Spleen (tissue), 11 donors: ENCODE measurements around the gene CHST4. TPM values are rescaled to one million over a fixed set of nuclear protein-coding genes. Genes with fewer than 3 reads are reported as not detected.

Source experiments
- DNase-seq: peaks from one replicate; pipeline ENCODE4 v3.0.0-alpha.2; 2020
- H3K27ac ChIP-seq, 8 donors: fragments of 200-600 bp; sonication (generic) in 7 of 8; 1 replicate in 4 of 8; 2 replicates in 4 of 8; pipeline versions ENCODE4 v1.5.0 to v1.8.0; 2016 to 2021; ENCODE audit warnings: inconsistent platforms in 4 of 8, mild to moderate bottlenecking in 4 of 8, moderate library complexity in 1 of 8
- H3K27me3 ChIP-seq, 7 donors: fragments of 200-600 bp; sonication (generic) in 6 of 7; replicated peaks in 1 of 7; 1 replicate in 4 of 7; 2 replicates in 3 of 7; pipeline versions ENCODE4 v1.5.0 to v1.8.0; 2016 to 2021; ENCODE audit warnings: inconsistent platforms in 3 of 7, mild to moderate bottlenecking in 1 of 7
- H3K36me3 ChIP-seq, 6 donors: fragments of 200-600 bp; sonication (generic) in 5 of 6; 1 replicate in 4 of 6; 2 replicates in 2 of 6; pipeline versions ENCODE4 v1.5.0 to v1.8.0; 2016 to 2021; ENCODE audit warnings: inconsistent platforms in 2 of 6
- H3K4me1 ChIP-seq, 6 donors: fragments of 200-600 bp; sonication (generic) in 5 of 6; 1 replicate in 3 of 6; 2 replicates in 3 of 6; pipeline versions ENCODE4 v1.5.0 to v1.8.0; 2016 to 2021; ENCODE audit warnings: inconsistent platforms in 3 of 6
- H3K4me3 ChIP-seq, 8 donors: fragments of 200-600 bp; sonication (generic) in 7 of 8; 1 replicate in 4 of 8; 2 replicates in 4 of 8; pipeline versions ENCODE4 v1.5.0 to v1.8.0; 2016 to 2021; ENCODE audit warnings: inconsistent platforms in 4 of 8, mild to moderate bottlenecking in 4 of 8, moderate library complexity in 2 of 8
- H3K9me3 ChIP-seq, 8 donors: fragments of 200-600 bp; sonication (generic) in 7 of 8; 1 replicate in 4 of 8; 2 replicates in 4 of 8; pipeline versions ENCODE4 v1.5.0 to v1.8.0; 2016 to 2021; ENCODE audit warnings: inconsistent platforms in 4 of 8
- CTCF ChIP-seq, 11 experiments: fragments of 200-600 bp in 7 of 11; fragments of 450-650 bp in 4 of 11; sonication (generic) in 4 of 11; IDR thresholded peaks in 8 of 11; conservative IDR thresholded peaks in 3 of 11; 1 replicate in 7 of 11; 2 replicates in 4 of 11; pipeline versions ENCODE4 v1.4.0 to v1.8.0; 2016 to 2021; ENCODE audit warnings: antibody characterized with exemption in 11 of 11, inconsistent platforms in 4 of 11, mild to moderate bottlenecking in 1 of 11
- POLR2A ChIP-seq, 3 donors: fragments of 450-650 bp; IDR thresholded peaks; one replicate each; pipeline ENCODE4 v1.5.1; 2017; ENCODE audit warnings: antibody characterized with exemption in 3 of 3, mild to moderate bottlenecking in 1 of 3
- POLR2AphosphoS5 ChIP-seq, 3 donors: sonication (generic); formaldehyde crosslinking; IDR thresholded peaks; one replicate each; pipeline ENCODE4 v1.5.1; 2017; ENCODE audit warnings: antibody characterized with exemption in 3 of 3
- WGBS, 5 donors: extraction: QIAGEN DNeasy Blood & Tissue Kit in 3 of 5; methylation state at CpG; one replicate each; pipeline versions ENCODE4 v1.1.5 to v1.1.7; 2013 to 2018; 5-methylcytosine and 5-hydroxymethylcytosine counted together
- intact Hi-C: fragments of 100-400 bp; cut with DNase I; formaldehyde crosslinking; loops from one replicate; pipeline ENCODE4 v1.15.0; 2023; ENCODE audit warnings: low total_unique reads
- polyA plus RNA-seq, 3 donors: library from polyadenylated mRNA; stranded (reverse); fragments of 200-250 nt; gene quantifications; one replicate each; pipeline ENCODE4 v1.2.1, GENCODE V29; 2013
- total RNA-seq, 7 donors: library from RNA; depleted of rRNA in 3 of 7; stranded (reverse); fragments of >200 nt in 3 of 7; fragmentation: NEBNext Ultra II Directional in 4 of 7; extraction: Animal tissue kit (Norgen Biotek cat#: 25700) in 4 of 7; gene quantifications; one replicate each; pipeline versions ENCODE4 v1.1.0 to v1.2.1, GENCODE V29; 2016 to 2021
- donor health status: healthy with polysubstance abuse.
- donor health status: DM: no; HTN: no; CAD: no; lungs with moderate emphysema.
- donor health status: DM: no; HTN: no; CAD: no.
- donor health status: Bipolar disorder and iron deficiency.
- donor health status: healthy.
- donor health status: DM: no; HTN: no; CAD: no.
- donor health status: DM: yes; HTN: yes; CAD: no.

The CHST4 gene
- total and polyA plus RNA-seq, 10 donors: 0.04 to 0.14 (median 0.10) TPM; not detected in 7

- Histone ChIP-seq H3K27me3 (no peaks in the 10 kb centered on the region), H3K4me3 (no peak overlapping the region), H3K9me3 (peaks cover 7 to 29% (median 20%) of the 10 kb centered on the region in 8 donors), H3K36me3 (no peaks in the 10 kb centered on the region), H3K4me1 (peaks cover 11 to 32% (median 25%) of the 10 kb centered on the region in 6 donors), H3K27ac (no peak overlapping the region)
- 89 to 100% (median 94%) methylated on average over 1 of the region's 1 CpG for WGBS, 5 donors
- TF ChIP-seq POLR2A (IDR thresholded peaks at IDR 0.05) (no peak), CTCF (IDR thresholded peaks at IDR 0.05 in 8 of 11, conservative IDR thresholded peaks at IDR 0.05 in 3 of 11) (no peak), POLR2AphosphoS5 (IDR thresholded peaks at IDR 0.05) (no peak)
- intact Hi-C loops: no loop called here
- DNase-seq: no peak
These were observed 36.3 kb downstream of the CHST4 start for GRCh38 chr16:71562552-71562951.

- H3K27me3 ChIP-seq: no peaks in the 10 kb centered on the region
- H3K27ac ChIP-seq: peak overlapping the region; percentile 80 to 94 (median 90)
- H3K4me1 ChIP-seq: peaks cover 11 to 32% (median 25%) of the 10 kb centered on the region in 6 donors
- WGBS, 5 donors: 12 to 22% (median 14%) methylated on average over 19 of the region's 19 CpGs
- H3K36me3 ChIP-seq: no peaks in the 10 kb centered on the region
- peak overlapping the region; percentile 38 to 70 (median 52) for H3K4me3 ChIP-seq
- TF ChIP-seq POLR2AphosphoS5 (IDR thresholded peaks at IDR 0.05) (no peak), CTCF (IDR thresholded peaks at IDR 0.05 in 8 of 11, conservative IDR thresholded peaks at IDR 0.05 in 3 of 11) (no peak), POLR2A (IDR thresholded peaks at IDR 0.05) (no peak)
- DNase-seq: no peak
- peaks cover 7 to 29% (median 20%) of the 10 kb centered on the region in 8 donors for H3K9me3 ChIP-seq
- intact Hi-C loops: no loop called here
These were observed 38.2 kb downstream of the CHST4 start for GRCh38 chr16:71564335-71564967.

- Histone ChIP-seq H3K27me3 (no peaks in the 10 kb centered on the region), H3K4me1 (peaks cover 11 to 32% (median 25%) of the 10 kb centered on the region in 6 donors), H3K36me3 (no peaks in the 10 kb centered on the region), H3K27ac (peak overlapping the region; percentile 80 to 94 (median 90)), H3K4me3 (peak overlapping the region in 6 of 8 donors; percentile 41 to 70 (median 52)), H3K9me3 (peaks cover 7 to 21% (median 18%) of the 10 kb centered on the region in 8 donors)
- intact Hi-C loops: no loop called here
- 48 to 66% (median 59%) methylated on average over 8 to 9 of the region's 9 CpGs for WGBS, 5 donors
- no peak for TF ChIP-seq POLR2A (IDR thresholded peaks at IDR 0.05)
- no peak for TF ChIP-seq POLR2AphosphoS5 (IDR thresholded peaks at IDR 0.05)
- no peak for TF ChIP-seq CTCF (IDR thresholded peaks at IDR 0.05 in 8 of 11, conservative IDR thresholded peaks at IDR 0.05 in 3 of 11)
- no peak for DNase-seq
These were observed 39.8 kb downstream of the CHST4 start for GRCh38 chr16:71565812-71566700.

GRCh38 chr16:71567931-71568330, 41.7 kb downstream of the CHST4 start:
- Histone ChIP-seq H3K36me3 (no peaks in the 10 kb centered on the region), H3K4me3 (no peak overlapping the region), H3K27me3 (no peaks in the 10 kb centered on the region), H3K27ac (no peak overlapping the region), H3K4me1 (peaks cover 11 to 32% (median 25%) of the 10 kb centered on the region in 6 donors), H3K9me3 (peaks cover 0 to 4% (median 2%) of the 10 kb centered on the region in 8 donors)
- TF ChIP-seq CTCF (IDR thresholded peaks at IDR 0.05 in 8 of 11, conservative IDR thresholded peaks at IDR 0.05 in 3 of 11) (no peak), POLR2AphosphoS5 (IDR thresholded peaks at IDR 0.05) (no peak), POLR2A (IDR thresholded peaks at IDR 0.05) (no peak)
- 91 to 96% (median 96%) methylated on average over 8 of the region's 8 CpGs for WGBS, 5 donors
- DNase-seq: no peak
- intact Hi-C loops: no loop called here
